HEK293T (cell line): Measurements from ENCODE around the gene SAA1.

ENCODE experiments used
- CTCF ChIA-PET: fragments of 350-600 bp; formaldehyde crosslinking; extraction: SDS; loops from one replicate; lab custom pipeline; 2021; ENCODE audit warnings: antibody characterized with exemption, inconsistent platforms; lab: Yijun Ruan, JAX
- POLR2A ChIA-PET: fragments of 350-600 bp; formaldehyde crosslinking; extraction: SDS; loops from one replicate; lab custom pipeline; 2020; ENCODE audit warnings: antibody characterized with exemption, inconsistent platforms; lab: Yijun Ruan, JAX
- DNase-seq: peaks from one replicate; pipeline ENCODE4 v3.0.0; 2012; ENCODE audit warnings: mixed read lengths; ENCODE audit errors: extremely low spot score
- ARNT ChIP-seq: fragments of 450-650 bp; IDR thresholded peaks from 2 replicates; pipeline ENCODE4 v1.6.1; 2017; ENCODE audit warnings: mild to moderate bottlenecking
- BHLHE40 ChIP-seq: fragments of 450-650 bp; IDR thresholded peaks from 2 replicates; pipeline ENCODE4 v1.6.1; 2016; ENCODE audit warnings: mild to moderate bottlenecking, moderate library complexity, borderline replicate concordance
- CTBP1 ChIP-seq: fragments of 450-650 bp; IDR thresholded peaks from 2 replicates; pipeline ENCODE4 v1.6.1; 2016; ENCODE audit warnings: borderline replicate concordance
- ELF4 ChIP-seq: fragments of 450-650 bp; IDR thresholded peaks from 2 replicates; pipeline ENCODE4 v1.6.1; 2017; ENCODE audit warnings: antibody characterized with exemption
- FOXA1 ChIP-seq: fragments of 450-650 bp; IDR thresholded peaks from 2 replicates; pipeline ENCODE4 v1.6.1; 2016; ENCODE audit warnings: mild to moderate bottlenecking
- FOXK2 ChIP-seq: fragments of 450-650 bp; IDR thresholded peaks from 2 replicates; pipeline ENCODE4 v1.6.1; 2016; ENCODE audit warnings: mild to moderate bottlenecking
- FOXM1 ChIP-seq: fragments of 450-650 bp; IDR thresholded peaks from 2 replicates; pipeline ENCODE4 v1.6.1; 2017; ENCODE audit warnings: mild to moderate bottlenecking, borderline replicate concordance
- HDGF ChIP-seq: fragments of 450-650 bp; IDR thresholded peaks from 2 replicates; pipeline ENCODE4 v1.6.1; 2017; ENCODE audit warnings: antibody characterized with exemption, borderline replicate concordance
- L3MBTL2 ChIP-seq: fragments of 450-650 bp; conservative IDR thresholded peaks from 2 replicates; pipeline ENCODE4 v1.6.1; 2016; ENCODE audit warnings: mild to moderate bottlenecking
- LEF1 ChIP-seq: fragments of 450-650 bp; IDR thresholded peaks from 2 replicates; pipeline ENCODE4 v1.6.1; 2017; ENCODE audit warnings: mild to moderate bottlenecking, borderline replicate concordance
- NFRKB ChIP-seq: fragments of 450-650 bp; IDR thresholded peaks from 2 replicates; pipeline ENCODE4 v1.6.1; 2016; ENCODE audit warnings: mild to moderate bottlenecking, moderate library complexity
- SP1 ChIP-seq: fragments of 450-650 bp; IDR thresholded peaks from 2 replicates; pipeline ENCODE4 v1.6.1; 2017
- SUZ12 ChIP-seq: fragments of 450-650 bp; IDR thresholded peaks from 2 replicates; pipeline ENCODE4 v1.6.1; 2016; ENCODE audit warnings: mild to moderate bottlenecking
- TARDBP ChIP-seq: fragments of 450-650 bp; IDR thresholded peaks from 2 replicates; pipeline ENCODE4 v1.6.1; 2016
- ZNF384 ChIP-seq: fragments of 450-650 bp; IDR thresholded peaks from 2 replicates; pipeline ENCODE4 v1.6.1; 2016
- TF ChIP-seq, protein P1 (sequence below): fragments of 450-650 bp; IDR thresholded peaks from 2 replicates; pipeline ENCODE4 v1.6.1; 2016

The SAA1 gene

DNA sequence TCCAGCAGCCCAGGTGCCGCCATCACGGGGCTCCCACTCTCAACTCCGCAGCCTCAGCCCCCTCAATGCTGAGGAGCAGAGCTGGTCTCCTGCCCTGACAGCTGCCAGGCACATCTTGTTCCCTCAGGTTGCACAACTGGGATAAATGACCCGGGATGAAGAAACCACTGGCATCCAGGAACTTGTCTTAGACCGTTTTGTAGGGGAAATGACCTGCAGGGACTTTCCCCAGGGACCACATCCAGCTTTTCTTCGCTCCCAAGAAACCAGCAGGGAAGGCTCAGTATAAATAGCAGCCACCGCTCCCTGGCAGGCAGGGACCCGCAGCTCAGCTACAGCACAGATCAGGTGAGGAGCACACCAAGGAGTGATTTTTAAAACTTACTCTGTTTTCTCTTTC is at the start of gene SAA1:
Gene SAA1 (plus strand): TSS at position 316 of the 400 bp plus-strand sequence. CDS start 624 bp downstream, outside the sequence.
- CTCF ChIA-PET: no interaction called here
- TF ChIP-seq NFRKB (no peak), FOXA1 (no peak), CTBP1 (no peak), TARDBP (no peak), SUZ12 (no peak), SP1 (no peak), ARNT (no peak), ZNF384 (no peak), FOXK2 (no peak), HDGF (no peak), LEF1 (no peak), BHLHE40 (no peak), ELF4 (no peak), FOXM1 (no peak)
- TF ChIP-seq, protein P1, sequence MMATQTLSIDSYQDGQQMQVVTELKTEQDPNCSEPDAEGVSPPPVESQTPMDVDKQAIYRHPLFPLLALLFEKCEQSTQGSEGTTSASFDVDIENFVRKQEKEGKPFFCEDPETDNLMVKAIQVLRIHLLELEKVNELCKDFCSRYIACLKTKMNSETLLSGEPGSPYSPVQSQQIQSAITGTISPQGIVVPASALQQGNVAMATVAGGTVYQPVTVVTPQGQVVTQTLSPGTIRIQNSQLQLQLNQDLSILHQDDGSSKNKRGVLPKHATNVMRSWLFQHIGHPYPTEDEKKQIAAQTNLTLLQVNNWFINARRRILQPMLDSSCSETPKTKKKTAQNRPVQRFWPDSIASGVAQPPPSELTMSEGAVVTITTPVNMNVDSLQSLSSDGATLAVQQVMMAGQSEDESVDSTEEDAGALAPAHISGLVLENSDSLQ: no peak
- POLR2A ChIA-PET: no interaction called here
- DNase-seq: no peak

DNA sequence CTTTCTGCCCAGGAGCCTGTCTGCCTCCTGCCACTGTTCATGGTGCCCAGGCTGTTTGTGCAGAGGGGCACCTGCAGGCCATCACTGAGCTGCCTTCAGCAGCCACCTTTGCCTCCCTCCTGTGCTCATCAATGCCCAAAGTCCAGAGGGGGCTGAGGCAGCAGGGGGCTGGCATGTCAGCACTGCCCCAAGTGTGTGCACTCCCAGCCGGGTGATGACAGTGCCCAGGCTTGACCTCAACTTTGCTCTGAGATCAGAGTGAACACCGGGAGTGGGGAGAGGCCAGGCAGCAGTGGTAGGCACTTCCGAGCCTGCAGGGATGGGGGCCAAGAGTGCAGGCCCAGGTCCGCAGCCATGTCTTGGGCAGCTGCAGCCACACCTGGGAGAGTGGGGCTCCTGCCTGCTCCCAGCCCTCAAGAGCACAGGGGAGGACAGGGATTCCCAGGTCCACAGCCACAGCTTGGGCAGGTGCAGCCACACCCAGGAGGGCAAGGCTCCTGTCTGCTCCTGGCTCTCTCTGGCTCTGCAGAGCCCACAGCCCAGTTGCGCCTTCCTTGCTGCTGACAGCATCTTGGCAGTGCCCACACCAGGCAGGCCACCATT is 44.7 kb upstream of the SAA1 start:
- DNase-seq: no peak
- POLR2A ChIA-PET: no interaction called here
- TF ChIP-seq FOXK2 (no peak), BHLHE40 (no peak), NFRKB (no peak), ARNT (no peak), L3MBTL2 (no peak), TARDBP (no peak), SUZ12 (no peak)
- TF ChIP-seq, protein P1: no peak
- CTCF ChIA-PET: no interaction called here

DNA sequence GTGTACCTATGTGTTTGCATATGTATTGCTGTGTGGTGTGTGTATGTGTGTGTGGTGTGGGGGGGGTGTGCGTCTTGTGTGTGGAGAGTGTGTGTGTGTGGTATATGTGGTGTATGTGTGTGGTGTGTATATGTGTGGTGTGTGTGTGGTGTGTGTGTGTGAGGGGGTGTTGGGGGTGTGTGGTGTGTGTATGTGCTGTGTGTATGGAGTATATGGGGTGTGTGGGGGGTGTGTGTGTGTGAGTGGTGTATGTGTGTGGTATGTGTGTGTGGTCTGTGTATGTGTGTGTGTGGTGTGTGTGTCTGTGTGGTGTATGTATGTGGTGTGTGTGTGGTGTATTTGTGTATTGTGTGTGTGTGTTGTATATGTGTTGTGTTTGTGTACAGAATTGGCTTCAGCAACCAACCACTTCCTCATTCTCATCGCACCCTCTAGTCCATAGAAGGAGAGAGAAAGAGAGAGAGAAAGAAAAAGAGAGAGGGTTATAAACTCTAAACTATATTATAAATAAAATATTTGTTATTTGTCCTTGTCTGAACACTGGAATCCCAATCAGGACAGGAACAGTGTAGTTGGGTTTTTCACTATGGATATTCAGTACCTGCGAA is 43.1 kb upstream of the SAA1 start:
- POLR2A ChIA-PET: no interaction called here
- CTCF ChIA-PET: no interaction called here
- TF ChIP-seq L3MBTL2 (no peak), HDGF (no peak), FOXA1 (no peak), BHLHE40 (no peak), LEF1 (no peak), SP1 (no peak), CTBP1 (no peak)
- TF ChIP-seq, protein P1: no peak
- DNase-seq: no peak

DNA sequence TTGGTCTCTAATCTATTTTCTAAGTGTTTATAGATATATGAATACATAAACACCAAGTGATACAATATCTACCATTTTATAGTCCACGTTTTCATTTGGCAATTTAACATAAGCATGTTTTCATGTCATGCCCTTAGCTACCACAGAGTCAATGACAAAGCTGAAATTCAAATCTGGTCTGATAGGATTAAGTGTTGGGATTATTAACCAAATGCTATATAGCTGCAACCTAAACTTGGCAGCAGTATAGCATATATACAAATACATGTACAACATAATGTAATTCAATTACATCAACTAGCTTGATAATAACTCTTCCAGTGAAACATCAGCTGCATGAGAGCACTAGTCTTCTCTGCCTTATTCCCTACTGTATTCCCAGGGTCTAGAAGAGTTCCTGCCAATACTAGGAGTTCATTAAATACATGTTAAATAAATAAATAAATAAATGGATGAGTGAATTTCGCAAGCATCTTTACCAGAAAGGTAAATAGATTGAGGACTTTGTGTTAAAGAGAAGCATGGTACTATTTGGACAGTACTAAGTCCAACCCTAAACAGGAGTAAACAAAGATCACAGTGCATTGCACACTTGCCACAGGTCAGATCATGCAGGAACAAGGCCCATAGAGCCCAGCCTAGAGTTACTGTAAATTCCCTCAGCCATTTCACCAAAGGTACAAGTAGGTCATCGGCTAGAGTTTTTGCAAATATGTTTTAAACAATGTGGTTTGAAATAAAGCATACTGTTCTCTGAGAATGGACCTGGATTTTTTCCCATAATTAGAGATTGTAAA is 42.3 kb upstream of the SAA1 start:
- no peak for DNase-seq
- CTCF ChIA-PET: no interaction called here
- TF ChIP-seq LEF1 (no peak), ELF4 (no peak), ZNF384 (no peak)
- TF ChIP-seq, protein P1: no peak
- POLR2A ChIA-PET: no interaction called here

DNA sequence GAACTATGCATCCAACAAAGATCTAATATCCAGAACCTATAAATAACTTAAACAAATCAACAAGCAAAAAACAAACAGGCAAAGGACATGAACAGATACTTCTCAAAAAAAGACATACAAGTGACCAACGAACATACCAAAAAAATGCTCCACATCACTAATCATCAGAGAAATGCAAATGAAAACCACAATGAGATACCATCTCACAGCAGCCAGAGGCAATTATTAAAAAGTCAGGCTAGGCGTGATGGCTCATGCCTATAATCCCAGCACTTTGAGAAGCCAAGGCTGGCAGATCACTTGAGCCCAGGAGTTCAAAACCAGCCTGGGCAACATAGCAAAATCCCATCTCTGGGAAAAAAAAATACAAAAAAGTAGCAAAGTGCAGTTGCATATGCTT is 40.2 kb upstream of the SAA1 start:
- ChIA-PET POLR2A (no interaction called here), CTCF (no interaction called here)
- TF ChIP-seq BHLHE40 (no peak), ELF4 (no peak), LEF1 (no peak), SUZ12 (no peak), L3MBTL2 (no peak), FOXM1 (no peak), NFRKB (no peak), ZNF384 (no peak), TARDBP (no peak), ARNT (no peak), FOXA1 (no peak), CTBP1 (no peak), SP1 (no peak), HDGF (no peak), FOXK2 (no peak)
- TF ChIP-seq, protein P1: no peak
- no peak for DNase-seq
